Measurements from ENCODE around the gene TM9SF2.

DNA sequence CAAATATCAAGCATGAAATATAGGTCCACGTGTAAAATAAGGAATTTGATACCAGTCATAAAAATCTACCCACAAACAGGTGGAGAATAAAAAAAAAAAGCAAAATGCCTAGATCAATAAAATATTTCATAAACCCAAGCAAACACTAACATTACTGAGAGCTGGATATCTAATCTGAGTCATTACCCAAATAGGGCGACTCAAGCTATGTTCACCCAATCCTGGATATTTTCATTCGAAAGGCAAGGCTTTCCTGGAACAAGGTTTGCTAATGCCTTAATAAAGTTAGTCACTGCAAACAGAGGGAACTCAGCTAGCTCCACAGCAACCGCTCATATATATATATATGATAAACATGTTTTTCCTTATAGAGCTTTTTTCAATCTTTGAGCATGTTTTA, 33.5 kb upstream of the TM9SF2 start:
- TF ChIP-seq, protein P1, sequence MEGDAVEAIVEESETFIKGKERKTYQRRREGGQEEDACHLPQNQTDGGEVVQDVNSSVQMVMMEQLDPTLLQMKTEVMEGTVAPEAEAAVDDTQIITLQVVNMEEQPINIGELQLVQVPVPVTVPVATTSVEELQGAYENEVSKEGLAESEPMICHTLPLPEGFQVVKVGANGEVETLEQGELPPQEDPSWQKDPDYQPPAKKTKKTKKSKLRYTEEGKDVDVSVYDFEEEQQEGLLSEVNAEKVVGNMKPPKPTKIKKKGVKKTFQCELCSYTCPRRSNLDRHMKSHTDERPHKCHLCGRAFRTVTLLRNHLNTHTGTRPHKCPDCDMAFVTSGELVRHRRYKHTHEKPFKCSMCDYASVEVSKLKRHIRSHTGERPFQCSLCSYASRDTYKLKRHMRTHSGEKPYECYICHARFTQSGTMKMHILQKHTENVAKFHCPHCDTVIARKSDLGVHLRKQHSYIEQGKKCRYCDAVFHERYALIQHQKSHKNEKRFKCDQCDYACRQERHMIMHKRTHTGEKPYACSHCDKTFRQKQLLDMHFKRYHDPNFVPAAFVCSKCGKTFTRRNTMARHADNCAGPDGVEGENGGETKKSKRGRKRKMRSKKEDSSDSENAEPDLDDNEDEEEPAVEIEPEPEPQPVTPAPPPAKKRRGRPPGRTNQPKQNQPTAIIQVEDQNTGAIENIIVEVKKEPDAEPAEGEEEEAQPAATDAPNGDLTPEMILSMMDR (IDR thresholded peaks at IDR 0.05; ENCODE audit: insufficient read depth, low read length, poor library complexity, severe bottlenecking): no peak
- TF ChIP-seq EZH2phosphoT487 (conservative IDR thresholded peaks at IDR 0.05; ENCODE audit: low read length): no peak
